MCF 10A (cell line): ENCODE results near the gene ARHGAP30. TPM values are rescaled to one million over a fixed set of nuclear protein-coding genes. Genes with fewer than 3 reads are reported as not detected.
A peak's percentile ranks its signal among the peaks of the same experiment; 100 is the strongest.

Source experiments
- BruUV-seq: library from RNA; stranded (reverse); fragments of 400-500 nt; replicated peaks from 2 replicates; lab custom pipeline; 2021; lab: Mats Ljungman, UMichigan
- CTCF ChIA-PET: fragments of 300-600 bp; sonication (Branson Sonifier 250); formaldehyde crosslinking; extraction: SDS; loops from one replicate; lab custom pipeline; 2021; ENCODE audit warnings: antibody characterized with exemption, inconsistent platforms; lab: Yijun Ruan, JAX
- POLR2A ChIA-PET: fragments of 300-600, 350-650 bp; sonication (Branson Sonifier 250); formaldehyde crosslinking; extraction: SDS; loops from one replicate; lab custom pipeline; 2020; ENCODE audit warnings: antibody characterized with exemption, inconsistent platforms; lab: Yijun Ruan, JAX
- DNase-seq: peaks from one replicate; pipeline ENCODE4 v3.0.0-alpha.2; 2018; ENCODE audit not compliant: unreplicated experiment
- H3K27ac Mint-ChIP-seq: one replicate; pipeline ENCODE4 v1.8.0; 2022; ENCODE audit warnings: mild to moderate bottlenecking, low read depth, mixed read lengths; ENCODE audit not compliant: unreplicated experiment
- H3K27me3 Mint-ChIP-seq: one replicate; pipeline ENCODE4 v1.8.0; 2022; ENCODE audit warnings: mixed read lengths; ENCODE audit not compliant: insufficient read depth, unreplicated experiment
- H3K36me3 Mint-ChIP-seq: one replicate; pipeline ENCODE4 v1.8.0; 2022; ENCODE audit warnings: mild to moderate bottlenecking, moderate library complexity, mixed read lengths; ENCODE audit not compliant: insufficient read depth, unreplicated experiment
- H3K4me1 Mint-ChIP-seq: one replicate; pipeline ENCODE4 v1.8.0; 2022; ENCODE audit warnings: mixed read lengths; ENCODE audit not compliant: insufficient read depth, unreplicated experiment
- H3K4me3 Mint-ChIP-seq: one replicate; pipeline ENCODE4 v1.8.0; 2022; ENCODE audit warnings: mild to moderate bottlenecking, moderate library complexity, mixed read lengths; ENCODE audit not compliant: unreplicated experiment
- H3K9me3 Mint-ChIP-seq: one replicate; pipeline ENCODE4 v1.8.0; 2022; ENCODE audit warnings: mixed read lengths; ENCODE audit not compliant: unreplicated experiment
- intact Hi-C: fragments of 100-400 bp; cut with micrococcal nuclease; formaldehyde crosslinking; loops from 2 replicates; pipeline ENCODE4 v1.14.1; 2022
- total RNA-seq: library from RNA; stranded (reverse); gene quantifications from 2 replicates; pipeline ENCODE4 v1.2.3, GENCODE V29; 2022
- TF ChIP-seq, protein P1 (sequence below): fragments of 200-600 bp; IDR thresholded peaks from one replicate; pipeline ENCODE4 v1.8.0; 2022; ENCODE audit warnings: antibody characterized with exemption, mild to moderate bottlenecking; ENCODE audit not compliant: unreplicated experiment

The ARHGAP30 gene
- total RNA-seq, 1 experiment from 2014 or later, result 0.58 TPM

DNA sequence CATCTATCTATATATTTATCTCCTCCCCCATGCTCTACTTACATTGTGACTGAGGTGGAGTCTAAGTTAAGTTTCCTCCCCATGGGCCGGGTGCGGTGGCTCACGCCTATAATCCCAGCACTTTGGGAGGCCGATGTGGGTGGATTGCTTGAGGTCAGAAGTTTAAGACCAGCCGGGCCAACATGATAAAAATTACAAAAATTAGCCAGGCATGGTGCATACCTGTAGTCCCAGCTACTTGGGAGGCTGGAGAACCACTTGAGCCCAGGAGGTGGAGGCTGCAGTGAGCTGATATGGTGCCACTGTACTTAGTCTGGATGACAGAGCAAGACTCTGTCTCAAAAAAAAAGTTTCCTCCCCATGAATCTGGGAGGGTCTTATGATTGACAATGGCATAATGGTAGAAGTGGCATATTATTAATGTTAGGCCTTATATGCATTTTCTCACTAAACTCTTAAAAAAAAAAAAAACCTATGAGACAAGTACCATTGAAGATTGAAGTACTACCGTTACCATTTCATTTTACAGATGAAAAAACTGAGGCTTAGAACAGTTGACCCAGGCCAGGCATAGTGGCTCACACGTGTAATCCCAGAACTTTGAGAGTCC is 60.0 kb downstream of the ARHGAP30 start:
- BruUV-seq, result no TSS peak
- peak overlapping the region; percentile 25 for H3K27ac Mint-ChIP-seq
- DNase-seq, result no peak
- no peaks in the 10 kb centered on the region for H3K27me3 Mint-ChIP-seq
- peaks cover 31% of the 10 kb centered on the region for H3K36me3 Mint-ChIP-seq
- peaks cover 30% of the 10 kb centered on the region for H3K4me1 Mint-ChIP-seq
- TF ChIP-seq, protein P1, sequence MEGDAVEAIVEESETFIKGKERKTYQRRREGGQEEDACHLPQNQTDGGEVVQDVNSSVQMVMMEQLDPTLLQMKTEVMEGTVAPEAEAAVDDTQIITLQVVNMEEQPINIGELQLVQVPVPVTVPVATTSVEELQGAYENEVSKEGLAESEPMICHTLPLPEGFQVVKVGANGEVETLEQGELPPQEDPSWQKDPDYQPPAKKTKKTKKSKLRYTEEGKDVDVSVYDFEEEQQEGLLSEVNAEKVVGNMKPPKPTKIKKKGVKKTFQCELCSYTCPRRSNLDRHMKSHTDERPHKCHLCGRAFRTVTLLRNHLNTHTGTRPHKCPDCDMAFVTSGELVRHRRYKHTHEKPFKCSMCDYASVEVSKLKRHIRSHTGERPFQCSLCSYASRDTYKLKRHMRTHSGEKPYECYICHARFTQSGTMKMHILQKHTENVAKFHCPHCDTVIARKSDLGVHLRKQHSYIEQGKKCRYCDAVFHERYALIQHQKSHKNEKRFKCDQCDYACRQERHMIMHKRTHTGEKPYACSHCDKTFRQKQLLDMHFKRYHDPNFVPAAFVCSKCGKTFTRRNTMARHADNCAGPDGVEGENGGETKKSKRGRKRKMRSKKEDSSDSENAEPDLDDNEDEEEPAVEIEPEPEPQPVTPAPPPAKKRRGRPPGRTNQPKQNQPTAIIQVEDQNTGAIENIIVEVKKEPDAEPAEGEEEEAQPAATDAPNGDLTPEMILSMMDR, result no peak
- POLR2A ChIA-PET, result interaction anchor here (0.7 to 7.5 kb wide), 5 partner anchors 9 to 71 kb away, joined by 3 to 74 read pairs (median 4); partner anchors contain the start of genes F11R and USF1
- intact Hi-C loops, result no loop called here
- CTCF ChIA-PET, result interaction anchor here (0.6 to 4.2 kb wide), 5 partner anchors 9 to 107 kb away, joined by 3 to 34 read pairs (median 3); partner anchors contain the start of genes F11R and KLHDC9
- no peaks in the 10 kb centered on the region for H3K9me3 Mint-ChIP-seq
- H3K4me3 Mint-ChIP-seq, result no peak overlapping the region

- intact Hi-C loops, result no loop called here
- Mint-ChIP-seq H3K27ac (peak overlapping the region; percentile 25), H3K36me3 (peaks cover 33% of the 10 kb centered on the region), H3K27me3 (no peaks in the 10 kb centered on the region), H3K9me3 (no peaks in the 10 kb centered on the region), H3K4me3 (no peak overlapping the region), H3K4me1 (peaks cover 26% of the 10 kb centered on the region)
- POLR2A ChIA-PET, result interaction anchor here (0.6 to 7.5 kb wide), 5 partner anchors 12 to 134 kb away, joined by 3 to 74 read pairs (median 4); partner anchors contain the start of gene F11R
- DNase-seq, result no peak
- CTCF ChIA-PET, result interaction anchor here (0.5 to 2.3 kb wide), 3 partner anchors 11 to 200 kb away, joined by 3 to 19 read pairs (median 3); partner anchors contain the start of gene F11R
- TF ChIP-seq, protein P1, result no peak
- no TSS peak for BruUV-seq
These were observed 60.7 kb downstream of the ARHGAP30 start for GRCh38 chr1:161008869-161009510.

- no peak for DNase-seq
- no TSS peak for BruUV-seq
- Mint-ChIP-seq H3K27ac (no peak overlapping the region), H3K36me3 (peaks cover 29% of the 10 kb centered on the region), H3K27me3 (no peaks in the 10 kb centered on the region), H3K4me3 (no peak overlapping the region), H3K9me3 (no peaks in the 10 kb centered on the region), H3K4me1 (peaks cover 15% of the 10 kb centered on the region)
- TF ChIP-seq, protein P1, result no peak
- intact Hi-C loops, result no loop called here
- POLR2A ChIA-PET, result interaction anchor here (1.0 to 7.5 kb wide), 2 partner anchors 11 to 14 kb away, joined by 4 to 74 read pairs; partner anchors contain the start of gene F11R
- CTCF ChIA-PET, result interaction anchor here (0.6 to 2.3 kb wide), 9 partner anchors 9 to 674 kb away, joined by 3 to 19 read pairs (median 3); partner anchors contain the start of gene USF1
These were observed 62.3 kb downstream of the ARHGAP30 start for GRCh38 chr1:161007369-161007768.

DNA sequence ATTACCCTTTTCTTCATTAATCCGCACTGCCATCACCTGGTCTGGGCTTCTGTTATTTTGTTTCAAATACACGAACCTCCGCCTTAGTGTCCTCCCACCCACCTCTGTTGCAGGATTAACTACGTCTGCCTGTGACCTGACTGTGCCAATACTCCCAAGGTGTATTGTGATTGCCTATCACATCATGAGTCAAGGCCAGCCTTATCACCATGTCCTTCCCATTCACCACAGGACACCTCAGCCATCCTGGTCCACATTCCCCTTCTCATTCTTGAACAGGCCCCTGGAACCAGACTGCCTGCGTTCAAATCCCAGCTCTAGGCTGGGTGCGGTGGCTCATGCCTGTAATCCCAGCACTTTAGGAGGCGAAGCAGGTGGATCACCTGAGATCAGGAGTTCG is 63.1 kb downstream of the ARHGAP30 start:
- no TSS peak for BruUV-seq
- POLR2A ChIA-PET, result interaction anchor here (1.6 to 7.5 kb wide), 2 partner anchors 10 to 15 kb away, joined by 5 to 74 read pairs; partner anchors contain the start of gene F11R
- Mint-ChIP-seq H3K4me1 (peaks cover 18% of the 10 kb centered on the region), H3K9me3 (no peaks in the 10 kb centered on the region), H3K4me3 (no peak overlapping the region), H3K27ac (no peak overlapping the region), H3K27me3 (no peaks in the 10 kb centered on the region), H3K36me3 (peaks cover 28% of the 10 kb centered on the region)
- CTCF ChIA-PET, result interaction anchor here (0.6 to 3.4 kb wide), 8 partner anchors 9 to 176 kb away, joined by 3 to 19 read pairs (median 6); partner anchors contain the start of genes KLHDC9 and USF1
- TF ChIP-seq, protein P1, result no peak
- DNase-seq, result no peak
- intact Hi-C loops, result no loop called here
